ENCODE results near the gene RAB27A. TPM values are rescaled to one million over a fixed set of nuclear protein-coding genes. Genes with fewer than 3 reads are reported as not detected.

Gene RAB27A
- total and polyA plus RNA-seq, 8 donors: 6.4 to 26.5 (median 14.8) TPM

DNA sequence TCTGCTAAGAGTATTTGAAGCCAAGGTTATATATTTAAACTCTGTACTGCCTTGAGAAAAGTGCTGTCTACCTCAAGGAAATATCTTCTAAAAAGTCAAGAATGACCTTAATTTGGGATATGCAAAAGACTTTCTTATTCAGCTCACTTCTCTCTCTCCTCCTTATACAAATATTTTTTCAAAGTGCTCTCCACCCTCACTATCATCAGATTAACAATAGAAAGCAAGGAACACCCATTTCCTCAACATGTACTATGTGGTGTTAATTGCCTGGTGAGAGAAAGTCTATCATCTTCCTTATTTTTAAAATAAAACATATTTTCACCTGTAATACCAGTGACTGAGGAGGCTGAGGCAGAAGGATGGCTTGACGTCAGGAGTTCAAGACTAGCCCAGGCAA lies 48.4 kb downstream of the RAB27A start:
- H3K9me3 ChIP-seq: no peaks in the 10 kb centered on the region
- FAIRE-seq (no peak), ATAC-seq (no peak), DNase-seq (no peak)
- H3K4me1 ChIP-seq: no peaks in the 10 kb centered on the region
- TF ChIP-seq, protein P1, sequence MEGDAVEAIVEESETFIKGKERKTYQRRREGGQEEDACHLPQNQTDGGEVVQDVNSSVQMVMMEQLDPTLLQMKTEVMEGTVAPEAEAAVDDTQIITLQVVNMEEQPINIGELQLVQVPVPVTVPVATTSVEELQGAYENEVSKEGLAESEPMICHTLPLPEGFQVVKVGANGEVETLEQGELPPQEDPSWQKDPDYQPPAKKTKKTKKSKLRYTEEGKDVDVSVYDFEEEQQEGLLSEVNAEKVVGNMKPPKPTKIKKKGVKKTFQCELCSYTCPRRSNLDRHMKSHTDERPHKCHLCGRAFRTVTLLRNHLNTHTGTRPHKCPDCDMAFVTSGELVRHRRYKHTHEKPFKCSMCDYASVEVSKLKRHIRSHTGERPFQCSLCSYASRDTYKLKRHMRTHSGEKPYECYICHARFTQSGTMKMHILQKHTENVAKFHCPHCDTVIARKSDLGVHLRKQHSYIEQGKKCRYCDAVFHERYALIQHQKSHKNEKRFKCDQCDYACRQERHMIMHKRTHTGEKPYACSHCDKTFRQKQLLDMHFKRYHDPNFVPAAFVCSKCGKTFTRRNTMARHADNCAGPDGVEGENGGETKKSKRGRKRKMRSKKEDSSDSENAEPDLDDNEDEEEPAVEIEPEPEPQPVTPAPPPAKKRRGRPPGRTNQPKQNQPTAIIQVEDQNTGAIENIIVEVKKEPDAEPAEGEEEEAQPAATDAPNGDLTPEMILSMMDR (IDR thresholded peaks at IDR 0.05): no peak
- 86 to 95% methylated on average over 1 of the region's 1 CpG for WGBS, 2 donors
- H3K27me3 ChIP-seq: no peaks in the 10 kb centered on the region
- H3K4me3 ChIP-seq: no peak overlapping the region
- no peaks in the 10 kb centered on the region for H3K36me3 ChIP-seq
- intact Hi-C loops (cut with DNase I): no loop called here
- no peak overlapping the region for H3K27ac ChIP-seq

GRCh38 chr15:55240125-55240760 lies 49.4 kb downstream of the RAB27A start:
- no peak for DNase-seq
- no peak overlapping the region for H3K27ac ChIP-seq
- intact Hi-C loops (cut with DNase I): no loop called here

GRCh38 chr15:55239440-55240124 lies 50.0 kb downstream of the RAB27A start:
- TF ChIP-seq, protein P1 (IDR thresholded peaks at IDR 0.05): no peak
- Histone ChIP-seq H3K4me3 (no peak overlapping the region), H3K9me3 (no peaks in the 10 kb centered on the region), H3K36me3 (no peaks in the 10 kb centered on the region), H3K27me3 (no peaks in the 10 kb centered on the region), H3K4me1 (peaks cover 0 to 1% (median 0%) of the 10 kb centered on the region in 3 donors), H3K27ac (no peak overlapping the region)
- DNase-seq: no peak
- no peak for ATAC-seq
- intact Hi-C loops (cut with DNase I): no loop called here
- FAIRE-seq: no peak
- WGBS, 2 donors: 77 to 89% methylated on average over 5 of the region's 5 CpGs

More at GRCh38 chr15:55240125-55240760, 49.4 kb downstream of the RAB27A start:
- ATAC-seq (peak in 1 of 4 donors; percentile 19), FAIRE-seq (no peak)
- Histone ChIP-seq H3K36me3 (no peaks in the 10 kb centered on the region), H3K9me3 (no peaks in the 10 kb centered on the region), H3K4me1 (no peaks in the 10 kb centered on the region), H3K27me3 (no peaks in the 10 kb centered on the region), H3K4me3 (no peak overlapping the region)
- 70 to 89% methylated on average over 3 of the region's 3 CpGs for WGBS, 2 donors
- TF ChIP-seq, protein P1 (IDR thresholded peaks at IDR 0.05): no peak

GRCh38 chr15:55238877-55239276 lies 50.7 kb downstream of the RAB27A start:
- Histone ChIP-seq H3K9me3 (no peaks in the 10 kb centered on the region), H3K27me3 (no peaks in the 10 kb centered on the region), H3K27ac (no peak overlapping the region), H3K4me1 (peaks cover 0 to 6% (median 3%) of the 10 kb centered on the region in 3 donors), H3K36me3 (no peaks in the 10 kb centered on the region), H3K4me3 (no peak overlapping the region)
- no peak for FAIRE-seq
- TF ChIP-seq, protein P1 (IDR thresholded peaks at IDR 0.05): no peak
- no peak for ATAC-seq
- no peak for DNase-seq
- intact Hi-C loops (cut with DNase I): no loop called here
- WGBS, 2 donors: 74 to 94% methylated on average over 2 of the region's 2 CpGs
